ENCODE data around the gene DUSP23. TPM values are rescaled to one million over a fixed set of nuclear protein-coding genes. Genes with fewer than 3 reads are reported as not detected.

Gene DUSP23
- total and polyA plus RNA-seq, 10 of the 15 experiments (the other 5 are each of a cell fraction or from before 2014, with no cell fraction given), result 1.1 to 6.9 (median 4.1) TPM; not detected in 1

DNA sequence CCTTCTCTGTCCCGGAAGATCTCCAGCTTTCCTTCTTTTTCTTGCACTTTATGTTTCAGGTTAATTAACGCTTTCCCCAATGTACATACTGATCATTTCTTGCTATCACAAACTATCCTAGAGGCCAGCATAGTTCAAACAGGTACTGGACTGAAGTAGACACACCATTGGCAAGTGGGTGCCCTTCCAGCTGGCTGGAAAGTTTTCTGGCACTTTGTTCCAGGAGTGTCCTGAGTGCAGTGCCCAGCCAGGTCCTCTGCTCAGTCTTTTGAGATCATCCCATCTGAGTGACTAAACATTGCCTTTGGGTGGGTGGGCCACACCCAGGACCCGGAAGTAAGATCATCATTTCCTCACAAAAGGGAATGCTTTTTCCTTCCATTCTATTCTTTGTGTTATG lies 15.0 kb upstream of the DUSP23 start (continued):
- TF ChIP-seq, protein P1, sequence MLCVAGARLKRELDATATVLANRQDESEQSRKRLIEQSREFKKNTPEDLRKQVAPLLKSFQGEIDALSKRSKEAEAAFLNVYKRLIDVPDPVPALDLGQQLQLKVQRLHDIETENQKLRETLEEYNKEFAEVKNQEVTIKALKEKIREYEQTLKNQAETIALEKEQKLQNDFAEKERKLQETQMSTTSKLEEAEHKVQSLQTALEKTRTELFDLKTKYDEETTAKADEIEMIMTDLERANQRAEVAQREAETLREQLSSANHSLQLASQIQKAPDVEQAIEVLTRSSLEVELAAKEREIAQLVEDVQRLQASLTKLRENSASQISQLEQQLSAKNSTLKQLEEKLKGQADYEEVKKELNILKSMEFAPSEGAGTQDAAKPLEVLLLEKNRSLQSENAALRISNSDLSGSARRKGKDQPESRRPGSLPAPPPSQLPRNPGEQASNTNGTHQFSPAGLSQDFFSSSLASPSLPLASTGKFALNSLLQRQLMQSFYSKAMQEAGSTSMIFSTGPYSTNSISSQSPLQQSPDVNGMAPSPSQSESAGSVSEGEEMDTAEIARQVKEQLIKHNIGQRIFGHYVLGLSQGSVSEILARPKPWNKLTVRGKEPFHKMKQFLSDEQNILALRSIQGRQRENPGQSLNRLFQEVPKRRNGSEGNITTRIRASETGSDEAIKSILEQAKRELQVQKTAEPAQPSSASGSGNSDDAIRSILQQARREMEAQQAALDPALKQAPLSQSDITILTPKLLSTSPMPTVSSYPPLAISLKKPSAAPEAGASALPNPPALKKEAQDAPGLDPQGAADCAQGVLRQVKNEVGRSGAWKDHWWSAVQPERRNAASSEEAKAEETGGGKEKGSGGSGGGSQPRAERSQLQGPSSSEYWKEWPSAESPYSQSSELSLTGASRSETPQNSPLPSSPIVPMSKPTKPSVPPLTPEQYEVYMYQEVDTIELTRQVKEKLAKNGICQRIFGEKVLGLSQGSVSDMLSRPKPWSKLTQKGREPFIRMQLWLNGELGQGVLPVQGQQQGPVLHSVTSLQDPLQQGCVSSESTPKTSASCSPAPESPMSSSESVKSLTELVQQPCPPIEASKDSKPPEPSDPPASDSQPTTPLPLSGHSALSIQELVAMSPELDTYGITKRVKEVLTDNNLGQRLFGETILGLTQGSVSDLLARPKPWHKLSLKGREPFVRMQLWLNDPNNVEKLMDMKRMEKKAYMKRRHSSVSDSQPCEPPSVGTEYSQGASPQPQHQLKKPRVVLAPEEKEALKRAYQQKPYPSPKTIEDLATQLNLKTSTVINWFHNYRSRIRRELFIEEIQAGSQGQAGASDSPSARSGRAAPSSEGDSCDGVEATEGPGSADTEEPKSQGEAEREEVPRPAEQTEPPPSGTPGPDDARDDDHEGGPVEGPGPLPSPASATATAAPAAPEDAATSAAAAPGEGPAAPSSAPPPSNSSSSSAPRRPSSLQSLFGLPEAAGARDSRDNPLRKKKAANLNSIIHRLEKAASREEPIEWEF (IDR thresholded peaks at IDR 0.05; ENCODE audit: insufficient replicate concordance, low read depth, low read length), result no peak
- TF ChIP-seq MYC (IDR thresholded peaks at IDR 0.05; ENCODE audit: insufficient read depth, insufficient read length, insufficient replicate concordance, low read length, severe bottlenecking) (no peak), BCLAF1 (IDR thresholded peaks at IDR 0.05) (no peak), ETV6 (conservative IDR thresholded peaks at IDR 0.05 in 1 of 2, IDR thresholded peaks at IDR 0.05 in 1 of 2; ENCODE audit: borderline replicate concordance in 1 of 2, low read depth in 1 of 2) (no peak), NFYA (IDR thresholded peaks at IDR 0.05; ENCODE audit: borderline replicate concordance, low read depth, low read length) (no peak), NFIC (IDR thresholded peaks at IDR 0.05; ENCODE audit: low read depth, low read length) (no peak), FOXK2 (IDR thresholded peaks at IDR 0.05) (no peak)
- TF ChIP-seq, protein P2, sequence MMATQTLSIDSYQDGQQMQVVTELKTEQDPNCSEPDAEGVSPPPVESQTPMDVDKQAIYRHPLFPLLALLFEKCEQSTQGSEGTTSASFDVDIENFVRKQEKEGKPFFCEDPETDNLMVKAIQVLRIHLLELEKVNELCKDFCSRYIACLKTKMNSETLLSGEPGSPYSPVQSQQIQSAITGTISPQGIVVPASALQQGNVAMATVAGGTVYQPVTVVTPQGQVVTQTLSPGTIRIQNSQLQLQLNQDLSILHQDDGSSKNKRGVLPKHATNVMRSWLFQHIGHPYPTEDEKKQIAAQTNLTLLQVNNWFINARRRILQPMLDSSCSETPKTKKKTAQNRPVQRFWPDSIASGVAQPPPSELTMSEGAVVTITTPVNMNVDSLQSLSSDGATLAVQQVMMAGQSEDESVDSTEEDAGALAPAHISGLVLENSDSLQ (IDR thresholded peaks at IDR 0.05), result no peak

All from GM12878 (cell line).